22Rv1 (cell line): ENCODE results near the gene RPL13A.

Experiments used
- ZFX ChIP-seq: fragments of 450-650 bp; IDR thresholded peaks from 2 replicates; pipeline ENCODE4 v1.6.1; 2017; ENCODE audit warnings: antibody characterized with exemption, borderline replicate concordance
- TF ChIP-seq, protein P1 (sequence below): fragments of 450-650 bp; IDR thresholded peaks from 2 replicates; pipeline ENCODE4 v1.5.1; 2017; ENCODE audit warnings: mild to moderate bottlenecking

DNA sequence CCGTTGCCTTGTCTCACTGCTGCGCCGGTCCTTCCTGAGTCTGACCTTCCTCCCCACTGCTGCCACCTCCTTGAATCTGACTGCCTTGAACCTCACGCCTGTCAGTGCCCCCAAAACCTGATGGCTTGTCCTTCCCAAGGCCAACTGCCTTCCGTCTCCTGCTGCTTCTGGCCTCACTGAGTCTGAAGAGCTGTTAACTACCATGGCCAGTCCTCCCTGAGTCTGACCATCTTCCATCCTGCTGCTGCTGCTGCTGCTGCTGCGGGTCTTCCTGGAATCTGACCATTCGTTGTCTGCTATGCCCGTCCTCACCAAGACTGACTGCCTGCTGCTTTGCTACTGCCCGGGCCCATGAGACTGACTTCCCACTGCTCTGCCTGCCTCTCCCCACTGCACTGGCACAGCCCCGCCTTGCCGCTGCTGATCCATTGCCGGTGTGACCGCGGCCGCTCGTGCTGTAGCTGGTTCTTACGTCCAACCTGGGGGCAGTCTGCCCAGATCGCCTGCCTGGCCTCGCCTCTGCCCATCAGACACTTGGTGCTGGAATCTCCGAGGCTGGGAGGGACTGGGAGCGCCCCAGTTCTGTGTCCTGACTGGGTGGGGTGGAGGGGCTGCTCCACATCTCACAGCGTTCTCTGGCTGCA is 37.5 kb downstream of the RPL13A start:
- TF ChIP-seq, protein P1, sequence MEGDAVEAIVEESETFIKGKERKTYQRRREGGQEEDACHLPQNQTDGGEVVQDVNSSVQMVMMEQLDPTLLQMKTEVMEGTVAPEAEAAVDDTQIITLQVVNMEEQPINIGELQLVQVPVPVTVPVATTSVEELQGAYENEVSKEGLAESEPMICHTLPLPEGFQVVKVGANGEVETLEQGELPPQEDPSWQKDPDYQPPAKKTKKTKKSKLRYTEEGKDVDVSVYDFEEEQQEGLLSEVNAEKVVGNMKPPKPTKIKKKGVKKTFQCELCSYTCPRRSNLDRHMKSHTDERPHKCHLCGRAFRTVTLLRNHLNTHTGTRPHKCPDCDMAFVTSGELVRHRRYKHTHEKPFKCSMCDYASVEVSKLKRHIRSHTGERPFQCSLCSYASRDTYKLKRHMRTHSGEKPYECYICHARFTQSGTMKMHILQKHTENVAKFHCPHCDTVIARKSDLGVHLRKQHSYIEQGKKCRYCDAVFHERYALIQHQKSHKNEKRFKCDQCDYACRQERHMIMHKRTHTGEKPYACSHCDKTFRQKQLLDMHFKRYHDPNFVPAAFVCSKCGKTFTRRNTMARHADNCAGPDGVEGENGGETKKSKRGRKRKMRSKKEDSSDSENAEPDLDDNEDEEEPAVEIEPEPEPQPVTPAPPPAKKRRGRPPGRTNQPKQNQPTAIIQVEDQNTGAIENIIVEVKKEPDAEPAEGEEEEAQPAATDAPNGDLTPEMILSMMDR = peak; percentile 16; the same call in 1 of the 2 replicates
- TF ChIP-seq ZFX = no peak
